ENCODE data around the gene KCNIP1. TPM values are rescaled to one million over a fixed set of nuclear protein-coding genes. Genes with fewer than 3 reads are reported as not detected.
A peak's percentile ranks its signal among the peaks of the same experiment; 100 is the strongest.

Gene KCNIP1
- total RNA-seq, 4 donors from 2014 or later, result 0.94 to 1.6 (median 1.1) TPM; not detected in 1

GRCh38 chr5:170746961-170747340 is 243.1 kb downstream of the KCNIP1 start:
- no peaks in the 10 kb centered on the region for H3K36me3 ChIP-seq
- H3K4me3 ChIP-seq, result no peak overlapping the region
- ATAC-seq, result no peak
- H3K4me1 ChIP-seq, result peaks cover 0 to 26% (median 13%) of the 10 kb centered on the region in 3 donors
- peaks cover 34% of the 10 kb centered on the region for H3K27me3 ChIP-seq
- WGBS, 2 donors (ENCODE audit: low coverage in 1 of 2), result 94% methylated on average over 8 of the region's 11 CpGs; no CpG with 5 or more reads in 1 of the 2 donors
- no peaks in the 10 kb centered on the region for H3K9me3 ChIP-seq
- TF ChIP-seq EP300 (IDR thresholded peaks at IDR 0.05) (no peak), POLR2AphosphoS5 (IDR thresholded peaks at IDR 0.05) (no peak), POLR2A (IDR thresholded peaks at IDR 0.05) (no peak), CTCF (IDR thresholded peaks at IDR 0.05) (no peak)
- H3K27ac ChIP-seq, result no peak overlapping the region

- Histone ChIP-seq H3K27ac (no peak overlapping the region), H3K4me3 (no peak overlapping the region), H3K9me3 (no peaks in the 10 kb centered on the region), H3K36me3 (no peaks in the 10 kb centered on the region), H3K27me3 (peaks cover 34% of the 10 kb centered on the region), H3K4me1 (peaks cover 0 to 29% (median 13%) of the 10 kb centered on the region in 3 donors)
- no peak for TF ChIP-seq POLR2A (IDR thresholded peaks at IDR 0.05)
- ATAC-seq, result no peak
- whole genome bisulfite sequencing, 2 donors (ENCODE audit: low coverage in 1 of 2), result 67% methylated on average over 1 of the region's 1 CpG; no CpG with 5 or more reads in 1 of the 2 donors
These were observed 243.5 kb downstream of the KCNIP1 start for GRCh38 chr5:170747357-170747756.

- ATAC-seq, result no peak
- peaks cover 34% of the 10 kb centered on the region for H3K27me3 ChIP-seq
- no peaks in the 10 kb centered on the region for H3K36me3 ChIP-seq
- WGBS, 2 donors (ENCODE audit: low coverage in 1 of 2), result 87 to 100% methylated on average over 1 to 3 of the region's 10 CpGs
- peaks cover 0 to 34% (median 13%) of the 10 kb centered on the region in 3 donors for H3K4me1 ChIP-seq
- H3K27ac ChIP-seq, result no peak overlapping the region
- no peak overlapping the region for H3K4me3 ChIP-seq
- no peaks in the 10 kb centered on the region for H3K9me3 ChIP-seq
- TF ChIP-seq POLR2A (IDR thresholded peaks at IDR 0.05) (no peak), CTCF (IDR thresholded peaks at IDR 0.05) (peak in 1 of 4 experiments; percentile 3)
These were observed 244.0 kb downstream of the KCNIP1 start for GRCh38 chr5:170747851-170748250.

DNA sequence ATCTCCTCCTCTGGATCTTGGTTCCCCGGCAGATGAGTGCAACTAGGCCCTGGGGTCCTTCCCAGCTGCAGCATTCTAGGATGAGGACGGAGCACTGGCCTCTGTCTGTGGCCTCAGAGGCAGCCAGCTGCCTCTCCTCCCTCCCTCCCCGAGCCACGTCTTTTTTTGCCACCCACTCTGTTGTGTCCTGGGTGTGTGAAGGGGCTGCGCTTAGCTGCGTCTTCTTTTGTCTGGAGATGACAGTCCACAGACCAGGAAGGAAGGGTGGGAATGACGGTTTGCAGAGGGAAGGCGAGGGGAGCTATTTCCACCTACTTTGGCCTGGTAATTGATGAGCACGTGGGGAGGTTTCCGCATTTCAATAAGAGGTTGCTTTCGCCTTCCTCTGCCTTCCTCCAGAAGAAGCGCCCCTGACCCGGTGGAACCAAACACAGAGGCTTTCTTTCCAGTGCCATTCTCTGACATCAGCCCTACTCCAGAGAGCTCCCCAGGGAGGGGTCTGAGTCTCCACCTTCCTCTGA is 245.2 kb downstream of the KCNIP1 start:
- WGBS, 2 donors (ENCODE audit: low coverage in 1 of 2), result 70 to 73% methylated on average over 4 to 5 of the region's 13 CpGs

DNA sequence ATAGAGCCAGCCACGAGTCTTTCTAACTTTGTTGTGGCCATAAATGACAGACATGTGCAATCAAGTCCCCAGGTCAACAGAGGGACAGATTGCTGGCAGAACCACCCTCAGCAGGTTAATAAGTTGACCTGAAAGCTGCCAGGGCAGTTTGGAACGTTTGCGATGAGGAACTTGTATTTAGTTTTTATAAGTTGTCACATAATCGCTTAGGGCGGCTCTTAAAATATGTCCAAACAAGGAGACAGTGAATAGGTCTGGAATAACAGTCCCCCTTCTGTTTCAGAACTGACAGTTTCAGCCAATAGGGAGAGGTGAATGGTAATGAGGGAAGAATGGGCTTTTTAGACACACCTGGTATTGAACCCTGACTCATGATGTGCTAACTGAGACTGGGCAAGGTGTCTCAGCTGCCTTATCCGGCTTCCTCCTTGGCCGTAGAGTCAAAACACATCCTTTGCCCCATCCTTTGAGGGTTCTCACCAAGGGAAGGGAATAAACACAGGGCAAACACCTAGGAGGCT is 246.2 kb downstream of the KCNIP1 start:
- Histone ChIP-seq H3K4me3 (no peak overlapping the region), H3K27me3 (peaks cover 29% of the 10 kb centered on the region), H3K27ac (no peak overlapping the region), H3K9me3 (no peaks in the 10 kb centered on the region), H3K4me1 (peaks cover 0 to 24% (median 5%) of the 10 kb centered on the region in 3 donors), H3K36me3 (no peaks in the 10 kb centered on the region)
- ATAC-seq, result no peak
- TF ChIP-seq POLR2AphosphoS5 (IDR thresholded peaks at IDR 0.05), result no peak
- no peak for TF ChIP-seq CTCF (IDR thresholded peaks at IDR 0.05)
- TF ChIP-seq POLR2A (IDR thresholded peaks at IDR 0.05), result no peak
- TF ChIP-seq EP300 (IDR thresholded peaks at IDR 0.05), result no peak
- 88 to 90% methylated on average over 4 to 7 of the region's 7 CpGs for WGBS, 2 donors (ENCODE audit: low coverage in 1 of 2)

More for the DNA sequence above, 245.2 kb downstream of the KCNIP1 start:
- no peak for TF ChIP-seq POLR2A (IDR thresholded peaks at IDR 0.05)
- TF ChIP-seq EP300 (IDR thresholded peaks at IDR 0.05), result no peak
- TF ChIP-seq POLR2AphosphoS5 (IDR thresholded peaks at IDR 0.05), result no peak
- no peak for TF ChIP-seq CTCF (IDR thresholded peaks at IDR 0.05)
- peaks cover 0 to 33% (median 13%) of the 10 kb centered on the region in 3 donors for H3K4me1 ChIP-seq
- no peaks in the 10 kb centered on the region for H3K36me3 ChIP-seq
- no peak overlapping the region for H3K27ac ChIP-seq
- H3K9me3 ChIP-seq, result no peaks in the 10 kb centered on the region
- H3K27me3 ChIP-seq, result peaks cover 34% of the 10 kb centered on the region
- ATAC-seq, result no peak
- no peak overlapping the region for H3K4me3 ChIP-seq

Data from gastroesophageal sphincter (tissue), 4 donors.